GM21576 (cell line): ENCODE results near the gene DMPK.
"Not testable (repeated sequence)": the region's sequence is repeated elsewhere in the genome, so short reads cannot be mapped to it uniquely, and the experiment has no call there.

Source experiments
- ATAC-seq: cut with Tn5 transposase; IDR thresholded peaks from one replicate; pipeline ENCODE4 v1.9.1; 2021; ENCODE audit warnings: mild to moderate bottlenecking, moderate library complexity; ENCODE audit not compliant: unreplicated experiment

The DMPK gene

GRCh38 chr19:45815481-45816216 lies 33.4 kb upstream of the DMPK start:
- ATAC-seq, result no peak

DNA sequence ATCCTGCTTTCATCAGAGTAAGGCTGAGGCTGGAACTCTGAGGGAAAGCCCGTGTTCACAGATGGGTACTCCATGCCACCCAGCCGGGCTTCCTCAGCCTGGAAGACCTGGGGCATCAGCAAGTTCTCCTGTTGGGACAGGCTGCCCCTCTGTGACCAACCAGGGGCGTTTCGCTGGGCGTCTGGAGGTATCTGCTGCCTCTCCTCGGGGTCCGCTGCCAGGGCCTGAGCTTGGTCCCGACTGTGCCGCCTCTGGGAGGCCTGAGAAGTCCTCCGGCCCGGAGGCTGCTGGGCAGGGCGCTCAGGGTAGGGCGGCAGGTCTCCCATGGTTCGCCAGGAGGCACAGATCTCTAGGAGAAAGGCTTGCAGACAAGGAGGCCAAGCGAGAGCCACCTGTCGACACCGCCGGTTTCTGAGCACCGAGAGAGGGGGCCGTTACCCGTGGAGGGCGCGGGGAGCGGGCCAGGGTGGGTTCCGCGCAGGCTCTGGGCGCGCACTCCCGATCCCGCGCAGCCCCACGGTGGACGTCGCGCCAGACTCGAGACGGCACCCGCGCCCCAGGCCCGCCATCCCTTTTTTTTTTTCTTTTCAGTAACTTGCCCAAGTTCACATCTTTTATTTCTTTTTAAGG lies 32.7 kb upstream of the DMPK start, which contains the start of gene RSPH6A:
RSPH6A (minus strand) TSS at position 458 of the 630 bp plus-strand sequence; CDS start at position 326, 132 bp downstream.
- ATAC-seq, result no peak

DNA sequence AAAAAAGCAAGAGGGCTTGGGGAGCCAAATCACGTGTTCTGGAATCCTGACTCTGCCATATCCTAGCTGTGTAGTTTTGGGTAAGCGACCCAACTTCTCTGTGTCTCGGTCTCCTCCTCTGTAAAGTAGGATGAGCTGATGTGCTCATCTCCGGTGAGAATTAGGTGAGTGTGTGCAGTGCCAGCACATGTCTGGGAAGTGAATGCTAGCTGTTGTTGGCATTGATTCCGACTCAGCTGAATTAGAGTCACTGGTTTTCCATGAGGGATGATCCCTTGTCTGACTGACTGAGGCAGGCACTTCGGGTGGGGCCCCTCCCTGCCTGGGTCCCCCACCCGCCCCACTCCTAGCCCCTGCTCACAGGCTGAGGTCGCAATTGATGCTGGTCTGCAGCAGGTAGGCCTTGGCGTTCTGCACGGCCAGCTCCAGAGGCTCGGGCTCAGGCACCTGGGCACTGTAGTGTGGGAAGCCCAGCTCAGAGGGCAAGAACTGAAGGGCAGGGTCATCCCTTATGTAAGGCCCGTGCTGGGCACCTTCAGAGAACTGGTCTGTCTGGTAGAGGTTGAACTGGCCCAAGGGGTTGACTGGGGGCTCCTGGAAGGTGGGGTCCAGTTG lies 32.0 kb upstream of the DMPK start:
- ATAC-seq, result no peak

GRCh38 chr19:45812297-45812696 lies 30.0 kb upstream of the DMPK start:
- ATAC-seq, result no peak

GRCh38 chr19:45809643-45810159 lies 27.4 kb upstream of the DMPK start:
- no peak for ATAC-seq

DNA sequence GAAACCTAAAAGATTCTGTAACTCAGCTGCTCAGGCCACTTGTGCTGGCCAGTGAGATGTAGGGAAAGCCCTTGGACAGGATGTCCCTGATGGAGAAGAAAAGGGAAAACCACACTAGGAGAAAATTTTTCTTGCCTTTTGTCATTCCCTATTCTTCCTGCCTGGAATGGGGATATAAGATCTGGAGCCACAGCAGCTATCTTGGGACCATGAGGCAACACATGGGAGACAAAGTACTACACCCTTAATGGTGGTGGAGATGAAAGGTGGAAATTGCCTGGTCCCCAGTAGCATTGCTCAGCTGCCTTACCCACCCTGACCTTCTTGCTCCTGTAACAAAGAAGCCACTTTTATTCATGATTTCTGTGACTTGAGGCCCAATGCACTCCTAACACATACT lies 23.4 kb upstream of the DMPK start:
- ATAC-seq, result no peak

- no peak for ATAC-seq
These were observed 22.6 kb upstream of the DMPK start for GRCh38 chr19:45804959-45805230.

GRCh38 chr19:45804140-45804958 lies 22.1 kb upstream of the DMPK start:
- ATAC-seq, result no peak

- no peak for ATAC-seq
These were observed 19.4 kb upstream of the DMPK start for GRCh38 chr19:45801603-45802175.

DNA sequence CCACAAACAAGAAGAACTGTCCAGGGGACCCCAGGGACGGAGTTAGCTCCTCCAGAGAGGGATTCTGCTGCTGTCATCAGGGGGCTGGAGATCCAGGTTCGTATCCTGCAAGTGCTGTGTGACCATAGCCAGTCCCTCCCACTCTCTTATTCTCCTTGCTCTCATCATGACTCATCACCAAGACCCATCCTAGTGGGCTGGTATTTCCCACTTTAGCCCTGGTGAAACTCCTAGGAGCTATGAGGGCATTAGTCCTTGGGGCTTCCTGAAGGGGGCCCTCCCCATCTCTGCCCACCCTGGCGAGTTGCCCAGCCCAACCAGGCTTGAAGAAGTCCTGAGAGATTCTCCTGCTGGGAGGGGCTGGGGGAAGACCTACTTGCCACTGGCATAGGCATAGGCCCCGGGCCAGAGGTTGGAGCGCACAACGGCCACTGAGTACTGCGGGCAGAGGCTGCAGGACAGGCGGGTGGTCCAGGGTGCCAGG lies 17.8 kb upstream of the DMPK start:
- no peak for ATAC-seq

DNA sequence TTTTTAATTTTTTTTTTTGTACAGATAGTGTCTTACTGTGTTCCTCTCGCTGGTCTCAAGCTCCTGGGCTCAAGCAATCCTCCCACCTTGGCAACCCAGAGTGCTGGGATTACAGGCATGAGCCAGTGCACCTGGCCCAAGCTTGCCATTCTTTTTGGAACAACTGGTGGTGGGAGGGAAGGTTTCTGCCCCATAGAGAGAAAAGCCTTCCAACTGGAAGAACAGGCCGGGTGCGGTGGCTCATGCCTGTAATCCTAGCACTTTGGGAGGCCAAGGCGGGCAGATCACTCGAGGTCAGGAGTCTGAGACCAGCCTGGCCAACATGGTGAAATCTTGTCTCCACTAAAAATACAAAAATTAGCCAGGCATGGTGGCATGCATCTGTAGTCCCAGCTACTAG lies 17.3 kb upstream of the DMPK start:
- not testable (repeated sequence) for ATAC-seq

DNA sequence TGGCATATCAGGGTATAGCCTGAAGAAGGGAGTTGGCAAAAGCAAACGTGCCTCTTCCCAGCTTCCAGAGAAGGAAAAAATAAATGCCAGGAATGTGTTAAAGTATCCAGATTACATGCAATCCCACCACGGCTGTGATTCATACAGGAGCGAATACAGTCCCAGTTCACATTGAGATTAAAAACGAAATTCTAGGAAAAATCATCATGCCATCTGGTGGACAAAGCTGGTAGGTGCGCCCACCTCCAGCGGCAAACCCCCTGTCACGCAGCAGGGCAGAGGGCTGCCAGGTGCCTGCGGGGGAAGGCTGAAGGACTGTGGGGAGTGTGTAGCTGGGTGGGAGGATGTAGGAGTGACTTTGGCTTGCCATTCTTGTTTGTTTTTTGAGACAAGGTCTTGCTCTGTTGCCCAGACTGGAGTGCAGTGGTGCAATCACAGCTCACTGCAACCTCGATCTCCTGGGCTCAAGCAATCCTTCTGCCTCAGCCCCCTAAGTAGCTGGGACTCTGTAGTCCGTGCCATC lies 16.8 kb upstream of the DMPK start:
- no peak for ATAC-seq

DNA sequence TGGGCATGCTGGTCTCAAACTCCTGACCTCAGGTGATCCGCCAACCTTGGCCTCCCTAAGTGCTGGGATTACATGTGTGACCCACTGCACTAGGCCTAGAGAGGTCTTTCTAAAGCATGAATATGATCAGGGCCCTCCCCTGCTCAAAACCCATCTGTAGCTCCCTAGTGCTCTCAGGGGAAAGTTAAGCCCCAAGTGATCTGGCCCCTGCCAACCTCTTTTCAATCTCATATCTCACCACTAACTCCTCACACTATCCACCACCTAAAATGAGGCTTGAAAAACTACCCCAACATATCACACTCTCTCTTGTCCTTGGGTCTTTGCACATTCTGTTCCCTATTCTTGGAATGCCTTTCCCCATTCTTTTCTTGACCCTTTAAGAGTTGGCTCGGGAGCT lies 12.3 kb upstream of the DMPK start:
- ATAC-seq, result no peak

DNA sequence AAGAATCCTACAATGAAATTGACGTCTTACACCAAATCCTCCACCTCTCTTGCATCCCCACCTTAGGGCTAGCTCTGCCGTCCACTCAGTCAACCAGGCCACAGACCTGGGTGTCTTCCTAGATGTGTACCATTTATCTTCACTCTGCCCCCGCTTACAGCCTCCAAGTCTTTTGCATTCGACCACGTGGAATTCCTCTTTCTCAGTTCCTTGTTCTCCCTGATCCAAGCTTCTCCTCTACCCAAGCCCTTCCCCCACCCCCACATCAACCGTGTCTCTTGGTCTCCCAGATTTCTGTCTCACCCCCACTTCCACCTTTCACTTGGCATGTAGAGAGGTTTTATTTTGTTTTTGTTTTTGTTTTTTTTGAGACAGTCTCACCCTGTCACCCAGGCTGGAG lies 11.6 kb upstream of the DMPK start:
- no peak for ATAC-seq

DNA sequence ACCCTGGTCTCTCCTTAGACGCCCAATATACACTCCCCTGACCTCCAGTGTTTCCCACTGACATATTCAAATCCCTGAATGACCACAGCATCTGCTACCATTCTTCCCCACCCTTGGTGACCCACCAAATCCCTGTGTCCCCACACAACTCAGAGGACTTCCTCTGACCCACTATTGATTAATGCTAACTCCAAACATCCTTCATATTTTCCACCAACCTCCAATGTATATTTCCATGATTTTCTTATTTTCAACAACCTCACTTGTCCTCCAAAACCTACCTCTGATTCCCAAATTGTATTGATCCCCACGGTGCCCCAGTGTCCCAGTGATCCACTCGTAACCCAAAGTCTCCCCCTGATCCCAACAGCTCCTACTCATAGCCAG lies 10.9 kb upstream of the DMPK start:
- ATAC-seq, result no peak

DNA sequence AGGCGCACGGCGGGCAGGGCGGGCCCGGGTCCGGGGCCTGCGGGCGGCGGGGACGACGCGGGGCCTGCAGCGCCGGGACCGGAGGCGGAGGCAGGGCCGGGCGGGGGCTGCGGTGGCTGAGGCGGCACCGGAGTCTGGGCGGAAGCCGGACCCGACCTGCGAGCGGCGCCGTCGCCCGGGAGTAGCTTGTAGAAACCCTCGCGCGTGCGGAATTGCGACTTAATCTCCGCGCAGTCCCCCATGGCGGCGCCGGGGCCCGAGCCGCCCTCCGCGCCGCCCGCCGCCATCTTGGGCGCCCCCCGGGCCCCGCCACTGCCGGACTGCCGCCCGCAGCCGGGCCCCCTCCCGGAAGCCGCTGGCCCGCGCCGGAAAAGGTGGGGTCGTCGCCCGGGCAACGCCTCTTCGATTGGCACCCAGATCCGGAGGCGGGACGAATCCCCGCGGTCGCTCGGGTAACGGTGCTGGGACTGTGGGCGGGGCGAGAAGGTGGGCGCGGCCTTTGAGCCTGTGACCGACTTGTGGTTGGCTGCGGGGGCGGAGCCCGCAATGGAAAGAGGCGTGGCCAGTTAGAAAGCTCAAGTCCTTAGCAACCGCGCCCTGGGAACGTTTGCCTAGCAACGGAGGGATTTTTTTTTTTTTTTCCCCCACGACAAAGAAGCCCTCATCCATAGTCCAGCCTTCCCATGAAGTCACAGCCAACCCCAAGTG lies 10.3 kb upstream of the DMPK start, which contains the start of gene DMWD:
DMWD (minus strand) TSS at position 376 of the 708 bp plus-strand sequence; CDS start at position 287, 89 bp downstream.
- ATAC-seq, result peak; percentile 89

GRCh38 chr19:45791744-45792469 lies 9.6 kb upstream of the DMPK start:
- peak; percentile 12 for ATAC-seq

GRCh38 chr19:45790942-45791341 lies 8.7 kb upstream of the DMPK start:
- no peak for ATAC-seq
